Measurements from ENCODE around the gene MRPL43.

MRPL43 gene

GRCh38 chr10:100995181-100995580, 7.9 kb upstream of the MRPL43 start:
- Histone ChIP-seq H3K27me3 (ENCODE audit: control insufficient read depth in 2 of 2, insufficient read depth in 2 of 2, low read length in 2 of 2) (no peaks in the 10 kb centered on the region), H3K9ac (ENCODE audit: low read depth in 1 of 2, low read length in 2 of 2) (no peak overlapping the region), H3K36me3 (ENCODE audit: control insufficient read depth in 2 of 2, insufficient read depth in 2 of 2, low read length in 2 of 2) (peaks cover 11 to 25% of the 10 kb centered on the region in 2 donors), H3K4me3 (ENCODE audit: low read length in 2 of 2) (no peak overlapping the region), H3K4me1 (ENCODE audit: control insufficient read depth in 2 of 2, insufficient read depth in 2 of 2, low read length in 2 of 2) (peaks cover 18 to 22% of the 10 kb centered on the region in 2 donors), H3K27ac (ENCODE audit: low read depth in 2 of 2, low read length in 2 of 2) (no peak overlapping the region), H3K9me3 (ENCODE audit: control insufficient read depth in 2 of 2, low read length in 2 of 2) (no peaks in the 10 kb centered on the region)

- H3K4me3 ChIP-seq (ENCODE audit: low read length in 2 of 2), result no peak overlapping the region
- H3K9me3 ChIP-seq (ENCODE audit: control insufficient read depth in 2 of 2, low read length in 2 of 2), result no peaks in the 10 kb centered on the region
- H3K27me3 ChIP-seq (ENCODE audit: control insufficient read depth in 2 of 2, insufficient read depth in 2 of 2, low read length in 2 of 2), result no peaks in the 10 kb centered on the region
- no peak overlapping the region for H3K27ac ChIP-seq (ENCODE audit: low read depth in 2 of 2, low read length in 2 of 2)
- H3K9ac ChIP-seq (ENCODE audit: low read depth in 1 of 2, low read length in 2 of 2), result no peak overlapping the region
- peaks cover 15 to 30% of the 10 kb centered on the region in 2 donors for H3K36me3 ChIP-seq (ENCODE audit: control insufficient read depth in 2 of 2, insufficient read depth in 2 of 2, low read length in 2 of 2)
- H3K4me1 ChIP-seq (ENCODE audit: control insufficient read depth in 2 of 2, insufficient read depth in 2 of 2, low read length in 2 of 2), result peaks cover 18 to 19% of the 10 kb centered on the region in 2 donors
Measured at GRCh38 chr10:100993986-100994708, 6.8 kb upstream of the MRPL43 start.

GRCh38 chr10:100989088-100989487, 1.8 kb upstream of the MRPL43 start:
- H3K9me3 ChIP-seq (ENCODE audit: control insufficient read depth in 2 of 2, low read length in 2 of 2), result no peaks in the 10 kb centered on the region
- H3K4me3 ChIP-seq (ENCODE audit: low read length in 2 of 2), result no peak overlapping the region
- no peaks in the 10 kb centered on the region for H3K27me3 ChIP-seq (ENCODE audit: control insufficient read depth in 2 of 2, insufficient read depth in 2 of 2, low read length in 2 of 2)
- no peak overlapping the region for H3K27ac ChIP-seq (ENCODE audit: low read depth in 2 of 2, low read length in 2 of 2)
- no peak overlapping the region for H3K9ac ChIP-seq (ENCODE audit: low read depth in 1 of 2, low read length in 2 of 2)
- peaks cover 18 to 20% of the 10 kb centered on the region in 2 donors for H3K4me1 ChIP-seq (ENCODE audit: control insufficient read depth in 2 of 2, insufficient read depth in 2 of 2, low read length in 2 of 2)
- peaks cover 18 to 39% of the 10 kb centered on the region in 2 donors for H3K36me3 ChIP-seq (ENCODE audit: control insufficient read depth in 2 of 2, insufficient read depth in 2 of 2, low read length in 2 of 2)

GRCh38 chr10:100988166-100988565, 869 bp upstream of the MRPL43 start:
- no peaks in the 10 kb centered on the region for H3K27me3 ChIP-seq (ENCODE audit: control insufficient read depth in 2 of 2, insufficient read depth in 2 of 2, low read length in 2 of 2)
- H3K4me1 ChIP-seq (ENCODE audit: control insufficient read depth in 2 of 2, insufficient read depth in 2 of 2, low read length in 2 of 2), result peaks cover 18 to 20% of the 10 kb centered on the region in 2 donors
- peak overlapping the region; percentile 90 to 91 for H3K4me3 ChIP-seq (ENCODE audit: low read length in 2 of 2)
- no peaks in the 10 kb centered on the region for H3K9me3 ChIP-seq (ENCODE audit: control insufficient read depth in 2 of 2, low read length in 2 of 2)
- no peak overlapping the region for H3K9ac ChIP-seq (ENCODE audit: low read depth in 1 of 2, low read length in 2 of 2)
- no peak overlapping the region for H3K27ac ChIP-seq (ENCODE audit: low read depth in 2 of 2, low read length in 2 of 2)
- H3K36me3 ChIP-seq (ENCODE audit: control insufficient read depth in 2 of 2, insufficient read depth in 2 of 2, low read length in 2 of 2), result peaks cover 23 to 38% of the 10 kb centered on the region in 2 donors

- H3K27ac ChIP-seq (ENCODE audit: low read depth in 2 of 2, low read length in 2 of 2), result no peak overlapping the region
- H3K9me3 ChIP-seq (ENCODE audit: control insufficient read depth in 2 of 2, low read length in 2 of 2), result no peaks in the 10 kb centered on the region
- H3K9ac ChIP-seq (ENCODE audit: low read depth in 1 of 2, low read length in 2 of 2), result peak overlapping the region; percentile 36 to 81
- no peaks in the 10 kb centered on the region for H3K27me3 ChIP-seq (ENCODE audit: control insufficient read depth in 2 of 2, insufficient read depth in 2 of 2, low read length in 2 of 2)
- peak overlapping the region; percentile 90 to 91 for H3K4me3 ChIP-seq (ENCODE audit: low read length in 2 of 2)
- H3K36me3 ChIP-seq (ENCODE audit: control insufficient read depth in 2 of 2, insufficient read depth in 2 of 2, low read length in 2 of 2), result peaks cover 28 to 39% of the 10 kb centered on the region in 2 donors
- H3K4me1 ChIP-seq (ENCODE audit: control insufficient read depth in 2 of 2, insufficient read depth in 2 of 2, low read length in 2 of 2), result peaks cover 18 to 20% of the 10 kb centered on the region in 2 donors
Measured at GRCh38 chr10:100987685-100988049, 370 bp upstream of the MRPL43 start.

GRCh38 chr10:100986623-100986951, 710 bp downstream of the MRPL43 start:
- peaks cover 18 to 20% of the 10 kb centered on the region in 2 donors for H3K4me1 ChIP-seq (ENCODE audit: control insufficient read depth in 2 of 2, insufficient read depth in 2 of 2, low read length in 2 of 2)
- peak overlapping the region; percentile 69 to 88 for H3K27ac ChIP-seq (ENCODE audit: low read depth in 2 of 2, low read length in 2 of 2)
- peak overlapping the region; percentile 79 to 81 for H3K9ac ChIP-seq (ENCODE audit: low read depth in 1 of 2, low read length in 2 of 2)
- peaks cover 33 to 45% of the 10 kb centered on the region in 2 donors for H3K36me3 ChIP-seq (ENCODE audit: control insufficient read depth in 2 of 2, insufficient read depth in 2 of 2, low read length in 2 of 2)
- no peaks in the 10 kb centered on the region for H3K9me3 ChIP-seq (ENCODE audit: control insufficient read depth in 2 of 2, low read length in 2 of 2)
- no peaks in the 10 kb centered on the region for H3K27me3 ChIP-seq (ENCODE audit: control insufficient read depth in 2 of 2, insufficient read depth in 2 of 2, low read length in 2 of 2)
- peak overlapping the region; percentile 90 to 91 for H3K4me3 ChIP-seq (ENCODE audit: low read length in 2 of 2)

GRCh38 chr10:100985336-100985735, 2.0 kb downstream of the MRPL43 start:
- H3K27me3 ChIP-seq (ENCODE audit: control insufficient read depth in 2 of 2, insufficient read depth in 2 of 2, low read length in 2 of 2), result no peaks in the 10 kb centered on the region
- H3K9me3 ChIP-seq (ENCODE audit: control insufficient read depth in 2 of 2, low read length in 2 of 2), result no peaks in the 10 kb centered on the region
- no peak overlapping the region for H3K27ac ChIP-seq (ENCODE audit: low read depth in 2 of 2, low read length in 2 of 2)
- H3K4me1 ChIP-seq (ENCODE audit: control insufficient read depth in 2 of 2, insufficient read depth in 2 of 2, low read length in 2 of 2), result peaks cover 18 to 20% of the 10 kb centered on the region in 2 donors
- peaks cover 38 to 46% of the 10 kb centered on the region in 2 donors for H3K36me3 ChIP-seq (ENCODE audit: control insufficient read depth in 2 of 2, insufficient read depth in 2 of 2, low read length in 2 of 2)
- no peak overlapping the region for H3K4me3 ChIP-seq (ENCODE audit: low read length in 2 of 2)
- H3K9ac ChIP-seq (ENCODE audit: low read depth in 1 of 2, low read length in 2 of 2), result no peak overlapping the region

- H3K27ac ChIP-seq (ENCODE audit: low read depth in 2 of 2, low read length in 2 of 2), result no peak overlapping the region
- no peak overlapping the region for H3K9ac ChIP-seq (ENCODE audit: low read depth in 1 of 2, low read length in 2 of 2)
- H3K4me3 ChIP-seq (ENCODE audit: low read length in 2 of 2), result no peak overlapping the region
- H3K4me1 ChIP-seq (ENCODE audit: control insufficient read depth in 2 of 2, insufficient read depth in 2 of 2, low read length in 2 of 2), result peaks cover 18 to 20% of the 10 kb centered on the region in 2 donors
- H3K36me3 ChIP-seq (ENCODE audit: control insufficient read depth in 2 of 2, insufficient read depth in 2 of 2, low read length in 2 of 2), result peaks cover 42 to 48% of the 10 kb centered on the region in 2 donors
- H3K9me3 ChIP-seq (ENCODE audit: control insufficient read depth in 2 of 2, low read length in 2 of 2), result no peaks in the 10 kb centered on the region
- H3K27me3 ChIP-seq (ENCODE audit: control insufficient read depth in 2 of 2, insufficient read depth in 2 of 2, low read length in 2 of 2), result no peaks in the 10 kb centered on the region
Measured at GRCh38 chr10:100984672-100985177, 2.6 kb downstream of the MRPL43 start.

GRCh38 chr10:100983868-100984671, 3.2 kb downstream of the MRPL43 start:
- Histone ChIP-seq H3K4me1 (ENCODE audit: control insufficient read depth in 2 of 2, insufficient read depth in 2 of 2, low read length in 2 of 2) (peaks cover 18 to 20% of the 10 kb centered on the region in 2 donors), H3K27me3 (ENCODE audit: control insufficient read depth in 2 of 2, insufficient read depth in 2 of 2, low read length in 2 of 2) (no peaks in the 10 kb centered on the region), H3K4me3 (ENCODE audit: low read length in 2 of 2) (no peak overlapping the region), H3K9me3 (ENCODE audit: control insufficient read depth in 2 of 2, low read length in 2 of 2) (no peaks in the 10 kb centered on the region), H3K27ac (ENCODE audit: low read depth in 2 of 2, low read length in 2 of 2) (no peak overlapping the region), H3K9ac (ENCODE audit: low read depth in 1 of 2, low read length in 2 of 2) (no peak overlapping the region), H3K36me3 (ENCODE audit: control insufficient read depth in 2 of 2, insufficient read depth in 2 of 2, low read length in 2 of 2) (peaks cover 43 to 49% of the 10 kb centered on the region in 2 donors)

Data from mucosa of rectum (tissue), 2 donors.